Tongue (tissue), 2 donors: Measurements from ENCODE around the gene ST14. TPM values are rescaled to one million over a fixed set of nuclear protein-coding genes. Genes with fewer than 3 reads are reported as not detected.
"Not testable (repeated sequence)": the region's sequence is repeated elsewhere in the genome, so short reads cannot be mapped to it uniquely, and the experiment has no call there.

ENCODE experiments used
- DNase-seq: peaks from one replicate; pipeline ENCODE4 v3.0.0-alpha.2; 2015
- total RNA-seq: library from RNA; depleted of rRNA; stranded (reverse); fragments of >200 nt; gene quantifications from one replicate; pipeline ENCODE4 v1.2.3, GENCODE V29; 2014

ST14 gene
- total RNA-seq, 1 donor from 2014 or later: 9.7 TPM

DNA sequence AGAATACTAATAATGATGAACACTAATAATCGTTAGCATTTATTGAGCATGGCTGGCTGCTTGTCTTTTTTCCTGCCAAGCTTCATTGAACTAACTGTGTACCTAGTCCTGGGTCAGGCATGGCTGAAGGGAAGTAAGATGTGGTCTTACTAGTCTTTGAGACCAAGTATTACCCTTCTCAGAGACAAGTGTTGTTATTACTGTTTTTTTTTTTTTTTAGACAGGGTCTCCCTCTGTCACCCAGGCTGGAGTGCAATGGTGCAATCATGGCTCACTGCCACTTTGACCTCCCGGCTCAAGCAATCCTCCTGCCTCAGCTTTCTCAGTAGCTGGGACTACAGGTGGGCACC, 4.6 kb downstream of the ST14 start:
- DNase-seq: no peak

DNA sequence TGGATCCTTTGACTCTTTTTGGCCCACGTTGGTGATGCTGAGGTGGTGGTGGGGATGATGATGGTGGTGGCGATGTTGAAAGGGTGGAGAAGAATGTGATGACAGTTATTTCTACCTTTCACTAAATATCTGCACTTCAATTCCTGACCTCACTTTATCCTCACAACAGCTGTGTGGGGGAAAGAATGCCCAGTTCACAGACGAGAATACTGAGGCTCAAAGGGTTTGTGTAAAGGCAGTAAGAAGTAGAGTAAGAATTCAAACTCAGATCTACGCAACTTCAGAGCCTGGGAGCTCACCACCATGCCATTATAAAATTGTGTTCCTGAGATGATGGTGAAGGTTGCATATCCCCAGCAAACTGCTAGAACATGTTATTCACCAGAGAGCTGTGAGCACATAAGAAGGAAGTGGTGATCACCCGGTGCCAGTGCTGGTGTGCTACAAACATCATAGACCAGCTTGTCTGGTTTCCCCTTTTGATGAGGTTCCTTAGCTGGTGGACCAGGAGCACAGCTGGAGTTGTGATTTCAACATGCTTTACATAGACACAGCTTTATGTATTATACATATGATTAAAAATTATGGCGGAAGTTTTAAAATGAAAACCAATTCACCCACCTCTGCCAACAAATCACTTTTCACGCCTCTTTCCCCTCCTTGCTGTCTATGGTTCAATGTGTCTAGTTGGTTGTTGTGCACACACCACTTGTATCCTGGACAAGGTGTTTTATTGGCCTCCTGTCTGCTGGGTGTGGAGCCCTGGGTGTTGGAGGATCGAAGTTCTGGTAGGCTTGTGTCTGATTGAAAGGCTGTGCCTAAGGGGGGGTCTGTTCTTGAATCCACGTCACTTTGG, 6.2 kb downstream of the ST14 start:
- DNase-seq: no peak

DNA sequence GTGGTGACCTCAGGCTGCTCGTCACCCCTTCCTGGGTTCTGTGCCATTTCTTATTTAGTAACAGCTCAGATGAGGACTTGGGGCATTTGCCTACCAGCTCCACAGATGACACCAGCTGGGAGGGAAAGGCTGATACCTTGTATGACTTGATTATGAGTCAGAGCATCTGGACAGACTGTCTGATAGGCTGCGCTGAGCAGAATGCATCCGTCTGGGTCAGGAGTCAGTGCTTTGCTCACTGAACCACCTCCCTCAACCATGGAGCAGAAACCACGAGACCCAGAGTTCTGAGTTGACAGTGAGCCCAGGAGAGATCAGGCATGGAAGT, 6.8 kb downstream of the ST14 start:
- no peak for DNase-seq

- no peak for DNase-seq
Observed at GRCh38 chr11:130167146-130167545, 7.6 kb downstream of the ST14 start.

- DNase-seq: no peak
Observed at GRCh38 chr11:130168105-130168504, 8.5 kb downstream of the ST14 start.

DNA sequence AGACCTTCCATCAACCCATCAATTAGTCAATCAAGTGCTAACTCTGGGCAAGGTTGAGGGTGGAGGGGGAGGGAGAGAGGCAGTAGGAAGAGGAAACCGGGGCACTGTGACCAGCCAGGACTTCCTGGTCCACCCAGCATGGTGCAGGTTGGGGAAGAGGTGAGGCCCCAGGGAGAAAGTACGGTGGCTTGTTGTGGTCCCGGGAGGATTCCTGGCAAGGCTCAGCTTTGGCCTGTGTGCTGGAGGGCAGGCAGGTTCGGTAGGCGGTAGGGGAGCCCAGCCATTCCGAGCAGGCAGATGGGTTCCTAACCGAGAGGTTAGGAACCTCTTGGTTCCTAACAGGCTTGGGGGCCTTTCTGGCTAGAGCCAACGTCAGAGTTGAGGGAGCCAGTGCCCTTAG, 10.8 kb downstream of the ST14 start:
- DNase-seq: no peak

GRCh38 chr11:130171534-130171933, 12.0 kb downstream of the ST14 start:
- no peak for DNase-seq

GRCh38 chr11:130172001-130172400, 12.4 kb downstream of the ST14 start:
- DNase-seq: not testable (repeated sequence)

DNA sequence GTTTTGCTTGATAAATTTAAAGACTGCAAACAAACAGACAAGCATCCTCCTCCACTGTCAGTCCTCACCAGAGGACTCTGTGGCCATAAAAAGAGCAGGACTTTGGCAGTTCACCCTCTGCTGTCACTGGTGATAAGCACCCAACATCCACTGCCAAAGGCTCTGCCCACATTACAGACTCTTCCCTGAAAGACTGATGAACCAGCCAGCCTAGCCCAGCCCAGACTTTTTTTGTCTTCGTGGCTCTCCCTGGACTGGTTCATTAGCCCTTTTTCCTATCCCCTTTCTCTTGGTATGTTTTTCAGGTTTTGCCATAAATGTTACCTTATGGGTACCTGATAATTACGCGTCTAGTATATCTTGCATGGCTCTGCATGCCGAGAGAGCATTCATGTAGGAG, 15.1 kb downstream of the ST14 start:
- DNase-seq: no peak

GRCh38 chr11:130175898-130176297, 16.3 kb downstream of the ST14 start:
- no peak for DNase-seq

DNA sequence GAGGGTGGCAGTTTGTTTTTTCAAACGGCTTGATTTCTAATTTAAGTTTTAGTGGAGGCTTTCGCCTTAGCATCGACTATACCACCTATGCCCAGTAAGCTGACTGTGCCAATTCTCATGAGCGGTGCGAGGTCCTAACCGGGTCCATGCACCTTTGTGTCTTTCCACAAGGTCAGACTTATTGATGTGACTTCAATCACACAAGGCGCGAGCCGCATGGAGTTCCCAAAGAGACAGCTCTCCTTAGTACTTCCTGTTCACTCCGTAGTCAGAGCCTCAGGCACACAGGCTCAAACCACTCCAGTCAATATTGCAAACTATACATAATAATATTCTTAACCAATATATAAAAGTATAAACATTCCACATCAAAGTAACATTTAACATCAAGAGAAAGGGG, 18.2 kb downstream of the ST14 start:
- DNase-seq: no peak

GRCh38 chr11:130178441-130179339, 19.1 kb downstream of the ST14 start:
- DNase-seq: peak; percentile 82

DNA sequence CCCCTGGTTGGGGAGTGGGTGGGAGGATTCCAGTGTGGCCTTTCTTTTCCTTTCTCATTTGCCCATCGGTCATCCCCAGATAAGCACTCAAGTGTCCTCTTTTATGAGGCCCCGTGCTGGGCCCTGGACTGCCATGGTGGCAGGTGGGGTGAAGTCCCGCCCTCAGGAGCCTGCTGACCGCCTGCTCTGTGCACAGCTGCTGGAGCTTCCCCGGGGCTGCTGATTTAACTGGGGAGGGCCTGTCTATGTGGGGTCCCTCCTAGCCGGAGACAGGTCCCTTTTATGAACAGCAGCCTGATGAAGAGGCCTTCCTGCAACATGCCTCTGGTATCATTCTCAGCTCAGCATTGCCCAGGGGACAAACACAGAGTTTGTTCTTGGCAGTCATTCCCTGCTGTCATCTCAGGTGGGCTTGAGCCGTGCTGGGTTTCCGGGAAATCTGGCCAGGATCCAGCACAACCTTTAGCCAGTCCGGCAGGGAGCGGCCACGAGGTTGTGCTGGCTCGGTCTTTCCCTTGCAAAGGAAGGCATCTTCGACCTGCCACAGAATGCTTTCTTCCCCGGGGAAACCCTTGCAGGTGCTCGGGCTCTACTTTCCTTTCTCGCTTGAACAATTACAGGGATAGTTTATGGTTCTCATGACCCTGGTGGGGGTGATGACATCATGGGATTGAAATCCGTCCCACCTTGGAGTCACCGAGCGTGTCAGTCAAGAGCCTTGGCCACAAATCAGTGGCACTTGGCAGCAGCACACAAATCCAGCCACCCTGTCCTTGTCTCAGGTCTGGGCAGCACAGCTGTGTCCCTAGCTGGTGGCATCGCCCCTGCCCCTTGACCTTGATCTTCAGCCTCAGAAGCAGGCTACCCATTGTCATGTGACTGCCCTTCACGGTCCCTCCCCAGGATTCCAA, 20.1 kb downstream of the ST14 start:
- peak; percentile 66 for DNase-seq

DNA sequence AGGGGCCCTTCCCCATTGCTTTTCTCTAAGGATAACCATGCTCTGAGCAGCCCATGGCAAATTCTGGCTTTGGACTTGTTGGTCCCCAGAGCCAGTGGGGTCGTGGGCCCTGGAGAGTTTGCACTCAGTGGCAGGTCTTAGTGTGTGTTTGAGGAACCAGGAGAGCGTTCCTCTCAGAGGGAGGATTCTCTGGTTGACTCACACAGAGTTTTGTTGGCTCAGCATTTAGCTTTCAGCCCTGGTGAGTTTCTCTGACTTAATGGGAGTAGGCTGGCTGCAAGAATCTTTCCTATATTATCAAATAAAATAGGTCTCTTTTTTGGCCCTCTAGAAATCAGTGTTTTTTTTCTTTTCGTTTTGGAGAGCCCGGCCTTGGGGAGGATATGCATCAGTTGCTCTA, 20.9 kb downstream of the ST14 start:
- no peak for DNase-seq

DNA sequence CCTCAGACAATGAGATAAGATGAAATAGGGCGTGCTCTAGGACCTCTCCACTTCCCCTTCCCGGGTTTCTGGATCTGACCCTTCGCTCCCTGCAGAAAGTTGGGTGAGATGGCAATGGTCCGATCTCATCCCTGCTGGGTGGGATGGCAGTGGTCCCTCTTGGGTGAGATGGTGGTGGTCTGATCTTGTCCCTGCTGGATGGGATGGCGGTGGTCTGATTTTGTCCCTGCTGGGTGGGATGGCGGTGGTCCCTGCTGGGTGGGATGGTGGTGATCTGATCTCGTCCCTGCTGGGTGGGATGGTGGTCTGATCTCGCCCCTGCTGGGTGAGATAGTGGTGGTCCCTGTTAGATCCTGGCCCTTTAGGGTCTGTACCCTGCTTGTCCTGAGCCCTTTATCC, 21.3 kb downstream of the ST14 start:
- DNase-seq: no peak

DNA sequence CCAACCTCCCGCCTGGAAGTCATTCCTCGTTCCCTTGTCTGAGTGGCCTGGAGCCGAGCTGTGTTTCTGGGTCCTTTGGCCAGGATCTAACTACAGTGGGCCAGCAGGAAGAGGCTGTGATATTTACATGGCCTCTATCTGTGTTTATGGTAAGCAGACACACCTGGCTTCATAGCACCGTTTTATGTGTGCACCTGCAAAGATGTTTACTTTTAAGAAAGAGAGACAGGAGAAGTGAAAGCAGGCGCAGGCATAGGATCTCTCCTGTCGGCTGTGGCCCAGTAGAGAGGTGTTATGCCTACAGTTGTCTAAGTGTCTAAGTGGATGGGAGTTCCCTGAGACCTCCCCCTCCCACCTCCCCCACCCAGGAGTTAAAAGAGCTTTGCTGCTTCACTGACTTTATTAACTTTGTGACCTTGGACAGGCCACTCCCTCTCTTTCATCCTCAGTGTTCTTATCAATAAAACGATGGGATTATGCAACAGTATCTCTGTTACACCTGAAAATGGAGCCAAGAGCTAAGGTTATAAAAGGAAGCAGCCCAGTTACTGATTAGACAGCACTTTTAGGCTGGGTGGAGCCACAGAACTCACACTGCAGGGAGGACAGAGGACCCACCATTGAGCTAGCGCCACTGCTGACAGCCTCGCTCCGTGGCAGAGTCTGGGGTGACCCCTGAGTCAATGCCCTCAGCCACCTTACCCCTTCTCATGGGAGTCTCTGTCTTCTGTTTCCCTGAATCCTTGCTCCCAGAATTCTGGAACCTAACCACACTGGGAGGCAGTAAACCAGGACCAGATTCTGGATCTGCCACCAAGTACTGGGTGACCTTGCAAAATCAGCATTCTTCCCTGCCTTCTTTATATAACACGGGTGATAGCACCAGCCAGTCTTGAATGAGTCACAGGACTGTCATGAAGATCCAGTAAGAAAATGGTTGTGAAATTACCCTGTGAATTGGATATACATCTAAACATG, 22.0 kb downstream of the ST14 start:
- DNase-seq: no peak

- no peak for DNase-seq
Observed at GRCh38 chr11:130183878-130184610, 24.5 kb downstream of the ST14 start.

- no peak for DNase-seq
Observed at GRCh38 chr11:130187096-130187495, 27.5 kb downstream of the ST14 start.

- DNase-seq: no peak
Observed at GRCh38 chr11:130188047-130188446, 28.5 kb downstream of the ST14 start.

DNA sequence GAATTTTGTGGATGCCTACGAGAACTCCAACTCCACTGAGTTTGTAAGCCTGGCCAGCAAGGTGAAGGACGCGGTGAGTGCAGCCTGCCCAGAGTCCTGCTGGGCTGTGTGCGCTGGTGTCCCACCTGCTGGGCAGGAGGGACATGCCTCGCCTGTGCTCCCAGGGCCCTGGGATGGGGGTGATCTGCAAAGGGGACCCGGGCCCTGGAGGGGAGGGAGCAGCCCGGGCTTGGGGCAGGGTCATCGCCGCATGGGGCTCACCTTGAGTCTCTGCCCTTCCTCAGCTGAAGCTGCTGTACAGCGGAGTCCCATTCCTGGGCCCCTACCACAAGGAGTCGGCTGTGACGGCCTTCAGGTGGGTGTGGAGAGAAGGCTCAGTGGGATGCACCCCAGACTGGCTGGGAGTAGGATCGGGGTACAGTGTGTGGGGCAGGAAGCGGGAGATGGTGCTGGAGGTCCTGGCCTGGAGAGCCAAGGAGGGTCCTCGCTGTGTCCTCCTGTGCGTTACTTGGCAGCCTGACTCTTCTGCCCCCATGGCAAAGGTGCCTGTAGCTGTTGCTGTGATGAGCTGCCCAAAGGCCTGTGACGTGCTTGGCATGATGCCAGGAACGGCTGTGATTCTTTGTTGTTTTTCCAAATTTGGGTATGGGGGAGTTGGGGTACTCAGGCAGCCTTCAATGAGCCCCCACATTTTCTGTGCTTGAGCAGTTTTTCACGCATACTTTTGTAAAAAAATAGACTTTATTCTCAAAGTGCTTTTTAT, 29.2 kb downstream of the ST14 start:
- DNase-seq: no peak
